HL-60 (cell line): ENCODE measurements around the gene SLC25A4.
A peak's percentile ranks its signal among the peaks of the same experiment; 100 is the strongest.

Experiments
- DNase-seq, 2 experiments: peaks; one replicate each; pipeline ENCODE4 v3.0.0-alpha.2; 2010 to 2020; ENCODE audit warnings: low read depth in 1 of 2, low spot score in 1 of 2
- H3K27ac ChIP-seq: fragments of 250-450 bp; sonication (Bioruptor Pico); replicated peaks from 2 replicates; pipeline ENCODE4 v1.5.1; 2020; ENCODE audit warnings: mild to moderate bottlenecking, moderate library complexity
- H3K27me3 ChIP-seq: fragments of 250-450 bp; sonication (Bioruptor Pico); 2 replicates; pipeline ENCODE4 v1.5.1; 2021; ENCODE audit warnings: mild to moderate bottlenecking, moderate library complexity; ENCODE audit not compliant: insufficient read depth, poor library complexity, severe bottlenecking
- H3K4me3 ChIP-seq: replicated peaks from 2 replicates; pipeline ENCODE4 v1.5.1; 2011; ENCODE audit warnings: mild to moderate bottlenecking, control low read depth, low read length; ENCODE audit not compliant: insufficient read depth
- GABPA ChIP-seq: IDR thresholded peaks from 2 replicates; pipeline ENCODE4 v1.6.1; 2012; ENCODE audit warnings: low read depth
- POLR2AphosphoS5 ChIP-seq: IDR thresholded peaks from 2 replicates; pipeline ENCODE4 v1.6.1; 2012; ENCODE audit warnings: low read depth
- SPI1 ChIP-seq: IDR thresholded peaks from 2 replicates; pipeline ENCODE4 v1.6.1; 2012; ENCODE audit warnings: low read depth, mild to moderate bottlenecking, borderline replicate concordance
- TF ChIP-seq, protein P1 (sequence below): IDR thresholded peaks from 2 replicates; pipeline ENCODE4 v1.6.1; 2012; ENCODE audit warnings: low read depth; ENCODE audit not compliant: insufficient replicate concordance
- TF ChIP-seq, protein P2 (sequence below): IDR thresholded peaks from one replicate; pipeline ENCODE4 v1.5.1; 2011; ENCODE audit warnings: low read length, control low read depth, inconsistent platforms; ENCODE audit not compliant: insufficient read depth

SLC25A4 gene

DNA sequence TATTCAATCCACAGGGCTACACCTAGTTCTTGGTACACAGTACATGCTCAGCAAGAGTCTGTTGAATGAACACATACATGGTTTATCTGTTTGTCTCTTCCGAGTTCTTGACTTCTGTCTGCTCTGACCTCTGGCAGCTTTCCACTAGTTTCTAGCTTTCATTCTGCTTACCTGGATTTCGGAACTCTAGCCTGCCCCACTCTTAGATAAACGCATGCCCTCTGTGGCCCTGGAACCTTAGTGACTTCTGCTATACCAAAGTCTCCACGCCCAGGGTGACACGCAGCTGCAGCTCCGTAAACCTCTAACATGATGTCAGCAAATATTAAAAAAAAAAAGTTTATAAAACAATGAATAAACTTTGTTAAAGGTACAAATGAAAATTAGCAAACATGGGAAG is 1.3 kb upstream of the SLC25A4 start:
- TF ChIP-seq POLR2AphosphoS5 (no peak), SPI1 (no peak), GABPA (no peak)
- TF ChIP-seq, protein P1, sequence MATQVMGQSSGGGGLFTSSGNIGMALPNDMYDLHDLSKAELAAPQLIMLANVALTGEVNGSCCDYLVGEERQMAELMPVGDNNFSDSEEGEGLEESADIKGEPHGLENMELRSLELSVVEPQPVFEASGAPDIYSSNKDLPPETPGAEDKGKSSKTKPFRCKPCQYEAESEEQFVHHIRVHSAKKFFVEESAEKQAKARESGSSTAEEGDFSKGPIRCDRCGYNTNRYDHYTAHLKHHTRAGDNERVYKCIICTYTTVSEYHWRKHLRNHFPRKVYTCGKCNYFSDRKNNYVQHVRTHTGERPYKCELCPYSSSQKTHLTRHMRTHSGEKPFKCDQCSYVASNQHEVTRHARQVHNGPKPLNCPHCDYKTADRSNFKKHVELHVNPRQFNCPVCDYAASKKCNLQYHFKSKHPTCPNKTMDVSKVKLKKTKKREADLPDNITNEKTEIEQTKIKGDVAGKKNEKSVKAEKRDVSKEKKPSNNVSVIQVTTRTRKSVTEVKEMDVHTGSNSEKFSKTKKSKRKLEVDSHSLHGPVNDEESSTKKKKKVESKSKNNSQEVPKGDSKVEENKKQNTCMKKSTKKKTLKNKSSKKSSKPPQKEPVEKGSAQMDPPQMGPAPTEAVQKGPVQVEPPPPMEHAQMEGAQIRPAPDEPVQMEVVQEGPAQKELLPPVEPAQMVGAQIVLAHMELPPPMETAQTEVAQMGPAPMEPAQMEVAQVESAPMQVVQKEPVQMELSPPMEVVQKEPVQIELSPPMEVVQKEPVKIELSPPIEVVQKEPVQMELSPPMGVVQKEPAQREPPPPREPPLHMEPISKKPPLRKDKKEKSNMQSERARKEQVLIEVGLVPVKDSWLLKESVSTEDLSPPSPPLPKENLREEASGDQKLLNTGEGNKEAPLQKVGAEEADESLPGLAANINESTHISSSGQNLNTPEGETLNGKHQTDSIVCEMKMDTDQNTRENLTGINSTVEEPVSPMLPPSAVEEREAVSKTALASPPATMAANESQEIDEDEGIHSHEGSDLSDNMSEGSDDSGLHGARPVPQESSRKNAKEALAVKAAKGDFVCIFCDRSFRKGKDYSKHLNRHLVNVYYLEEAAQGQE = no peak
- H3K27me3 ChIP-seq = peaks cover 38% of the 10 kb centered on the region

DNA sequence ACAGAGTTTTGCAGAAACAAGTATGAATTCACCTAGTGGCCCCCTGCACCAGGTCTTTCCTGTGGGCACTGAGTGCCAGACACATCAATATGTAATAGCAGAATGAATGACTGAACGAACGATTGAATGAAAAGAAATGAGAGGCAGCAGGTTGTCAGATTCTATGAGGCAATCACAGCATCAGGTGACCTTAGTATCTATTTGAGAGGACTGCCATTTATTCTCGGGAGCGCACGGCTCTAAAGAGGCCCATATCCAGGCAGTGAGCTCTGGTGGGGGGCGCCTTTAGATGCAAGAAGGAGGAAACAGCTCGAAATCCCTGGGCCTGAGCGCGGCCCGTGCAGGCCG is 528 bp upstream of the SLC25A4 start:
- no peak for DNase-seq
- Histone ChIP-seq H3K27me3 (peaks cover 38% of the 10 kb centered on the region), H3K4me3 (peak overlapping the region; percentile 66), H3K27ac (no peak overlapping the region)
- TF ChIP-seq GABPA (no peak), SPI1 (no peak), POLR2AphosphoS5 (no peak)
- TF ChIP-seq, protein P1 = no peak
- TF ChIP-seq, protein P2, sequence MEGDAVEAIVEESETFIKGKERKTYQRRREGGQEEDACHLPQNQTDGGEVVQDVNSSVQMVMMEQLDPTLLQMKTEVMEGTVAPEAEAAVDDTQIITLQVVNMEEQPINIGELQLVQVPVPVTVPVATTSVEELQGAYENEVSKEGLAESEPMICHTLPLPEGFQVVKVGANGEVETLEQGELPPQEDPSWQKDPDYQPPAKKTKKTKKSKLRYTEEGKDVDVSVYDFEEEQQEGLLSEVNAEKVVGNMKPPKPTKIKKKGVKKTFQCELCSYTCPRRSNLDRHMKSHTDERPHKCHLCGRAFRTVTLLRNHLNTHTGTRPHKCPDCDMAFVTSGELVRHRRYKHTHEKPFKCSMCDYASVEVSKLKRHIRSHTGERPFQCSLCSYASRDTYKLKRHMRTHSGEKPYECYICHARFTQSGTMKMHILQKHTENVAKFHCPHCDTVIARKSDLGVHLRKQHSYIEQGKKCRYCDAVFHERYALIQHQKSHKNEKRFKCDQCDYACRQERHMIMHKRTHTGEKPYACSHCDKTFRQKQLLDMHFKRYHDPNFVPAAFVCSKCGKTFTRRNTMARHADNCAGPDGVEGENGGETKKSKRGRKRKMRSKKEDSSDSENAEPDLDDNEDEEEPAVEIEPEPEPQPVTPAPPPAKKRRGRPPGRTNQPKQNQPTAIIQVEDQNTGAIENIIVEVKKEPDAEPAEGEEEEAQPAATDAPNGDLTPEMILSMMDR = no peak

More for the DNA sequence above, 1.3 kb upstream of the SLC25A4 start:
- no peak overlapping the region for H3K4me3 ChIP-seq
- DNase-seq = no peak
- H3K27ac ChIP-seq = no peak overlapping the region

DNA sequence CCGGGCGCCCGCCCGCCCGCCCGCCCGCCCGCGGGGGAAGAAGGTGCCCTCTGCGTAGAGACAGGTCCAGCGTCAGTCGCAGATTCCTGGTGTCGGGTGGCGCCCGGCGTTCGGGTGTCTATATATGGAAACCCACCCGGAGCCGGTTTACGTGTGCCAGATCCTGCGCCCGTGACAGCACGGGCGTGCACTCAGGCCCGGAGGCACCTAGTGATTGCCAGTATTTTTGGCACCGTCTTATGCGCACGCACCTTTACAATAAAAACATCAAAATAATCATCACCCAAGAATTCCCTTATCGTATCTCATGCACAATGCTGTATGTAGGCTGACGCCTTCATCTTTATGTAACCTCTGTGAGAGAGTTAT is 519 bp downstream of the SLC25A4 start:
- TF ChIP-seq, protein P2 = no peak
- TF ChIP-seq POLR2AphosphoS5 (no peak), GABPA (no peak), SPI1 (no peak)
- TF ChIP-seq, protein P1 = no peak
- Histone ChIP-seq H3K27me3 (peaks cover 34% of the 10 kb centered on the region), H3K4me3 (peak overlapping the region; percentile 66), H3K27ac (no peak overlapping the region)
- DNase-seq = no peak
